IMR-90 (cell line): Measurements from ENCODE around the gene CPB2. TPM values are rescaled to one million over a fixed set of nuclear protein-coding genes. Genes with fewer than 3 reads are reported as not detected.

ENCODE experiments used
- ATAC-seq: fragments of 200-7000 bp; cut with Tn5 transposase; 2 replicates; pipeline ENCODE4 v1.9.1; 2020; ENCODE audit warnings: low read depth, mild to moderate bottlenecking, moderate library complexity
- BruUV-seq: library from RNA; stranded (reverse); fragments of 400-500 nt; replicated peaks from 2 replicates; lab custom pipeline; 2021; lab: Mats Ljungman, UMichigan
- CTCF ChIA-PET: fragments of 300-600 bp; formaldehyde crosslinking; extraction: SDS; loops from one replicate; lab custom pipeline; 2021; ENCODE audit warnings: antibody characterized with exemption; lab: Yijun Ruan, JAX
- POLR2A ChIA-PET: fragments of 300-600 bp; sonication (Branson Sonifier 250); formaldehyde crosslinking; loops from one replicate; lab custom pipeline; 2022; ENCODE audit warnings: antibody characterized with exemption; ENCODE audit not compliant: unreplicated experiment; lab: Charles Lee
- DNase-seq: peaks from one replicate; pipeline ENCODE4 v3.0.0; 2013
- H2AFZ ChIP-seq: replicated peaks from 2 replicates; pipeline ENCODE3; 2013; ENCODE audit warnings: low read length, mild to moderate bottlenecking; ENCODE audit not compliant: poor library complexity
- H2AK5ac ChIP-seq: 2 replicates; pipeline ENCODE4 v1.6.1; 2013; ENCODE audit warnings: low read depth, low read length, inconsistent platforms
- H2AK9ac ChIP-seq: replicated peaks from 2 replicates; pipeline ENCODE3; 2013; ENCODE audit warnings: mild to moderate bottlenecking, low read depth, low read length, moderate library complexity; ENCODE audit not compliant: poor library complexity
- H2BK120ac ChIP-seq: 2 replicates; pipeline ENCODE4 v1.6.1; 2013; ENCODE audit warnings: low read depth, low read length, inconsistent platforms
- H2BK15ac ChIP-seq: 3 replicates; pipeline ENCODE4 v1.6.1; 2013; ENCODE audit warnings: low read depth, low read length, inconsistent platforms
- H2BK20ac ChIP-seq: 2 replicates; pipeline ENCODE4 v1.6.1; 2013; ENCODE audit warnings: low read depth, mild to moderate bottlenecking, inconsistent platforms, low read length, moderate library complexity
- H2BK5ac ChIP-seq: 2 replicates; pipeline ENCODE4 v1.6.1; 2013; ENCODE audit warnings: mild to moderate bottlenecking, low read depth, low read length, inconsistent platforms; ENCODE audit not compliant: poor library complexity, severe bottlenecking
- H3K14ac ChIP-seq: replicated peaks from 2 replicates; pipeline ENCODE4 v1.6.1; 2013; ENCODE audit warnings: low read depth, low read length, inconsistent platforms
- H3K18ac ChIP-seq: 2 replicates; pipeline ENCODE4 v1.6.1; 2013; ENCODE audit warnings: low read depth, low read length, control low read depth
- H3K23ac ChIP-seq: 2 replicates; pipeline ENCODE4 v1.6.1; 2013; ENCODE audit warnings: low read depth, low read length, inconsistent platforms
- H3K27ac ChIP-seq: 2 replicates; pipeline ENCODE4 v1.5.1; 2013; ENCODE audit warnings: mild to moderate bottlenecking, control low read depth, low read length; ENCODE audit not compliant: insufficient read depth
- H3K27me3 ChIP-seq: 2 replicates; pipeline ENCODE4 v1.6.1; 2013; ENCODE audit warnings: low read length; ENCODE audit not compliant: control insufficient read depth, insufficient read depth
- H3K36me3 ChIP-seq: 2 replicates; pipeline ENCODE4 v1.6.1; 2013; ENCODE audit warnings: low read length, mixed read lengths; ENCODE audit not compliant: control insufficient read depth, insufficient read depth
- H3K4ac ChIP-seq: 2 replicates; pipeline ENCODE4 v1.6.1; 2013; ENCODE audit warnings: low read depth, low read length, inconsistent platforms
- H3K4me1 ChIP-seq: 2 replicates; pipeline ENCODE4 v1.6.1; 2013; ENCODE audit warnings: low read length, mixed read lengths; ENCODE audit not compliant: control insufficient read depth, insufficient read depth
- H3K4me2 ChIP-seq: 2 replicates; pipeline ENCODE4 v1.6.1; 2013; ENCODE audit warnings: low read depth, mild to moderate bottlenecking, control low read depth, low read length, moderate library complexity
- H3K4me3 ChIP-seq: 2 replicates; pipeline ENCODE4 v1.5.1; 2013; ENCODE audit warnings: low read depth, mild to moderate bottlenecking, control low read depth, low read length, moderate library complexity; ENCODE audit not compliant: insufficient read depth
- H3K56ac ChIP-seq: 2 replicates; pipeline ENCODE4 v1.6.1; 2013; ENCODE audit warnings: low read length, inconsistent platforms; ENCODE audit not compliant: insufficient read depth; ENCODE audit errors: extremely low read depth
- H3K79me1 ChIP-seq, 2 experiments: 2 replicates each; pipeline ENCODE4 v1.6.1; 2013; ENCODE audit warnings: low read length in 2 of 2, inconsistent platforms in 1 of 2, low read depth in 1 of 2
- H3K9ac ChIP-seq: 2 replicates; pipeline ENCODE4 v1.6.1; 2013; ENCODE audit warnings: low read depth, low read length, control low read depth
- H3K9me1 ChIP-seq: 2 replicates; pipeline ENCODE4 v1.6.1; 2013; ENCODE audit warnings: low read length, inconsistent platforms; ENCODE audit not compliant: insufficient read depth
- H3K9me3 ChIP-seq: 2 replicates; pipeline ENCODE4 v1.6.1; 2013; ENCODE audit warnings: low read length; ENCODE audit not compliant: control insufficient read depth, insufficient read depth
- H4K20me1 ChIP-seq: 2 replicates; pipeline ENCODE4 v1.6.1; 2013; ENCODE audit warnings: low read length, inconsistent platforms; ENCODE audit not compliant: insufficient read depth
- H4K5ac ChIP-seq: 2 replicates; pipeline ENCODE4 v1.6.1; 2013; ENCODE audit warnings: mild to moderate bottlenecking, low read depth, low read length, control low read depth
- H4K8ac ChIP-seq, 2 experiments: 2 replicates each; pipeline ENCODE4 v1.6.1; 2013; ENCODE audit warnings: low read depth in 2 of 2, low read length in 2 of 2, control low read depth in 1 of 2, inconsistent platforms in 1 of 2
- H4K91ac ChIP-seq: 2 replicates; pipeline ENCODE4 v1.6.1; 2013; ENCODE audit warnings: low read depth, low read length, inconsistent platforms; ENCODE audit not compliant: insufficient read depth
- CEBPB ChIP-seq: IDR thresholded peaks from 2 replicates; pipeline ENCODE4 v1.6.1; 2012; ENCODE audit warnings: low read depth, low read length, improper control_type of control experiment
- CHD1 ChIP-seq: IDR thresholded peaks from 2 replicates; pipeline ENCODE4 v1.6.1; 2012; ENCODE audit warnings: low read depth, low read length, improper control_type of control experiment
- CTCF ChIP-seq: conservative IDR thresholded peaks from 2 replicates; pipeline ENCODE4 v1.5.1; 2012; ENCODE audit warnings: mild to moderate bottlenecking, low read depth, low read length, improper control_type of control experiment
- ELK1 ChIP-seq: fragments of 150-350 bp; IDR thresholded peaks from 2 replicates; pipeline ENCODE4 v1.6.1; 2016; ENCODE audit warnings: low read depth, mild to moderate bottlenecking, low read length, moderate library complexity, borderline replicate concordance
- FOS ChIP-seq: fragments of 150-350 bp; IDR thresholded peaks from 2 replicates; pipeline ENCODE4 v1.6.1; 2016; ENCODE audit warnings: low read depth, low read length
- MAFK ChIP-seq: IDR thresholded peaks from 2 replicates; pipeline ENCODE4 v1.6.1; 2012; ENCODE audit warnings: low read depth, low read length, improper control_type of control experiment
- MAZ ChIP-seq: IDR thresholded peaks from 2 replicates; pipeline ENCODE4 v1.6.1; 2012; ENCODE audit warnings: low read depth, mild to moderate bottlenecking, low read length, improper control_type of control experiment, moderate library complexity, borderline replicate concordance
- MXI1 ChIP-seq: IDR thresholded peaks from 2 replicates; pipeline ENCODE4 v1.6.1; 2012; ENCODE audit warnings: low read depth, mild to moderate bottlenecking, low read length, moderate library complexity, borderline replicate concordance
- NFE2L2 ChIP-seq: fragments of 150-350 bp; IDR thresholded peaks from 2 replicates; pipeline ENCODE4 v1.6.1; 2016; ENCODE audit warnings: low read depth, mild to moderate bottlenecking, low read length
- POLR2A ChIP-seq: IDR thresholded peaks from 2 replicates; pipeline ENCODE4 v1.6.1; 2012; ENCODE audit warnings: mild to moderate bottlenecking, low read depth, low read length
- RAD21 ChIP-seq: IDR thresholded peaks from 2 replicates; pipeline ENCODE4 v1.6.1; 2012; ENCODE audit warnings: low read length, improper control_type of control experiment
- RCOR1 ChIP-seq: IDR thresholded peaks from 2 replicates; pipeline ENCODE4 v1.6.1; 2012; ENCODE audit warnings: mild to moderate bottlenecking, low read length, improper control_type of control experiment; ENCODE audit not compliant: insufficient replicate concordance
- RFX5 ChIP-seq: IDR thresholded peaks from 2 replicates; pipeline ENCODE4 v1.8.0; 2012; ENCODE audit warnings: low read depth, mild to moderate bottlenecking, low read length, moderate library complexity
- SMC3 ChIP-seq: fragments of 150-350 bp; IDR thresholded peaks from 2 replicates; pipeline ENCODE4 v1.6.1; 2016; ENCODE audit warnings: low read depth, mild to moderate bottlenecking, antibody characterized with exemption, low read length, moderate library complexity
- WGBS, 2 experiments: methylation state at CpG; one replicate each; pipeline versions ENCODE4 v1.1.5 to v1.1.7; 2013; ENCODE audit warnings: missing lambda C conversion rate in 2 of 2; ENCODE audit not compliant: insufficient read length in 1 of 2; ENCODE audit errors: extremely low coverage in 2 of 2; 5-methylcytosine and 5-hydroxymethylcytosine counted together
- dilution Hi-C: fragments of 300-500 bp; cut with HindIII; formaldehyde crosslinking; loops from one replicate; pipeline ENCODE4 v1.14.3; 2018; ENCODE audit warnings: low sequenced_read_pairs; ENCODE audit not compliant: unreplicated experiment
- in situ Hi-C: fragments of 300-500 bp; cut with MboI; formaldehyde crosslinking; loops from 3 replicates; pipeline ENCODE4 v1.14.3; 2019; ENCODE audit warnings: low sequenced_read_pairs, inconsistent platforms, mixed read lengths
- intact Hi-C: fragments of 100-400 bp; cut with micrococcal nuclease; formaldehyde crosslinking; loops from 2 replicates; pipeline ENCODE4 v1.10.0; 2022
- polyA plus RNA-seq, 3 experiments: library from polyadenylated mRNA; depleted of rRNA; stranded (reverse); fragments of >200 nt; gene quantifications; 2 replicates each; pipeline ENCODE4 v1.2.3, GENCODE V29; 2012; ENCODE audit warnings: low replicate concordance in 1 of 3
- total RNA-seq: library from RNA; depleted of rRNA; stranded (reverse); fragments of >200 nt; gene quantifications from 2 replicates; pipeline ENCODE4 v1.2.3, GENCODE V29; 2012
- TF ChIP-seq, protein P1 (sequence below): fragments of 150-350 bp; IDR thresholded peaks from 2 replicates; pipeline ENCODE4 v1.6.1; 2017; ENCODE audit warnings: mild to moderate bottlenecking, antibody characterized with exemption, low read length, low read depth

Gene CPB2
- total and polyA plus RNA-seq, 2 of the 4 experiments (the other 2 are of a cell fraction): not detected

- no peak overlapping the region for H2AK5ac ChIP-seq
- CTCF ChIA-PET: interaction anchor here (0.6 to 1.6 kb wide), 10 partner anchors 8 to 514 kb away, joined by 3 to 9 read pairs (median 4); no protein-coding TSS in a partner anchor
- TF ChIP-seq MXI1 (no peak), SMC3 (peak; percentile 65), NFE2L2 (no peak), CEBPB (no peak), RCOR1 (no peak), FOS (no peak), ELK1 (no peak), CHD1 (no peak), POLR2A (no peak), MAZ (no peak), RFX5 (no peak), RAD21 (peak; percentile 81), MAFK (no peak), CTCF (peak; percentile 93)
- TF ChIP-seq, protein P1, sequence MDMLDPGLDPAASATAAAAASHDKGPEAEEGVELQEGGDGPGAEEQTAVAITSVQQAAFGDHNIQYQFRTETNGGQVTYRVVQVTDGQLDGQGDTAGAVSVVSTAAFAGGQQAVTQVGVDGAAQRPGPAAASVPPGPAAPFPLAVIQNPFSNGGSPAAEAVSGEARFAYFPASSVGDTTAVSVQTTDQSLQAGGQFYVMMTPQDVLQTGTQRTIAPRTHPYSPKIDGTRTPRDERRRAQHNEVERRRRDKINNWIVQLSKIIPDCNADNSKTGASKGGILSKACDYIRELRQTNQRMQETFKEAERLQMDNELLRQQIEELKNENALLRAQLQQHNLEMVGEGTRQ: no peak
Observed at GRCh38 chr13:46126552-46127357, 21.9 kb upstream of the CPB2 start.

More at GRCh38 chr13:46126552-46127357, 21.9 kb upstream of the CPB2 start:
- H3K4me1 ChIP-seq: no peaks in the 10 kb centered on the region
- H3K27me3 ChIP-seq: peaks cover 14% of the 10 kb centered on the region
- dilution Hi-C loops (no loop called here), in situ Hi-C loops (loop anchor here (10.0 kb wide), 1 partner anchor 502 kb away; no protein-coding TSS in a partner anchor), intact Hi-C loops (loop anchor here (1.0 to 2.0 kb wide), 4 partner anchors 201 to 615 kb away; no protein-coding TSS in a partner anchor)
- DNase-seq (peak; percentile 68), ATAC-seq (peak; percentile 100)
- H2AK9ac ChIP-seq: no peak overlapping the region
- H2BK120ac ChIP-seq: no peak overlapping the region
- no peaks in the 10 kb centered on the region for H3K9me3 ChIP-seq
- no peak overlapping the region for H3K4me3 ChIP-seq
- no peaks in the 10 kb centered on the region for H3K79me1 ChIP-seq
- no peak overlapping the region for H3K23ac ChIP-seq
- no peak overlapping the region for H3K9ac ChIP-seq
- H4K20me1 ChIP-seq: no peaks in the 10 kb centered on the region
- no peak overlapping the region for H3K4me2 ChIP-seq
- no CpG with 5 or more reads among the region's 6 CpGs for WGBS, 2 experiments
- no peaks in the 10 kb centered on the region for H3K9me1 ChIP-seq
- no peak overlapping the region for H2BK15ac ChIP-seq
- no peak overlapping the region for H3K4ac ChIP-seq
- POLR2A ChIA-PET: no interaction called here
- H3K14ac ChIP-seq: no peak overlapping the region
- H4K91ac ChIP-seq: no peak overlapping the region
- no peak overlapping the region for H3K18ac ChIP-seq
- no peak overlapping the region for H4K5ac ChIP-seq
- no TSS peak for BruUV-seq
- H4K8ac ChIP-seq: no peak overlapping the region
- no peak overlapping the region for H3K56ac ChIP-seq
- H2AFZ ChIP-seq: no peak overlapping the region
- no peak overlapping the region for H2BK5ac ChIP-seq
- H2BK20ac ChIP-seq: no peak overlapping the region
- H3K36me3 ChIP-seq: no peaks in the 10 kb centered on the region
- no peak overlapping the region for H3K27ac ChIP-seq
